K562 (cell line): Measurements from ENCODE around the gene CD226.

Source experiments
- CTCF ChIP-seq, 3 experiments: IDR thresholded peaks in 2 of 3; conservative IDR thresholded peaks in 1 of 3; 2 replicates each; pipeline ENCODE4 v1.5.1; 2011 to 2012; ENCODE audit warnings: low read length in 3 of 3, mild to moderate bottlenecking in 3 of 3, control low read depth in 2 of 3, improper control_type of control experiment in 1 of 3, inconsistent platforms in 1 of 3, low read depth in 1 of 3, mixed read lengths in 1 of 3, moderate library complexity in 1 of 3; ENCODE audit not compliant: insufficient read depth in 2 of 3
- NRF1 ChIP-seq, 2 experiments: fragments of 450-650 bp; IDR thresholded peaks in 1 of 2; conservative IDR thresholded peaks in 1 of 2; 2 replicates each; pipeline ENCODE4 v1.6.1; 2014; ENCODE audit warnings: mild to moderate bottlenecking in 2 of 2
- POLR2AphosphoS5 ChIP-seq: IDR thresholded peaks from 2 replicates; pipeline ENCODE4 v1.6.1; 2011; ENCODE audit warnings: mild to moderate bottlenecking, low read depth, low read length, moderate library complexity; ENCODE audit not compliant: control insufficient read depth, insufficient read depth
- ZFX ChIP-seq: sonication (generic); formaldehyde crosslinking; IDR thresholded peaks from 2 replicates; pipeline ENCODE4 v1.8.0; 2022; ENCODE audit warnings: mild to moderate bottlenecking, missing genetic modification reagents, moderate library complexity
- TF ChIP-seq, protein P1 (sequence below): fragments of 250-450 bp; sonication (Bioruptor Pico); IDR thresholded peaks from 2 replicates; pipeline ENCODE4 v1.8.0; 2021; ENCODE audit warnings: moderate library complexity, mild to moderate bottlenecking, inconsistent platforms
- TF ChIP-seq, protein P2 (sequence below): sonication (generic); formaldehyde crosslinking; IDR thresholded peaks from 2 replicates; pipeline ENCODE4 v1.8.1; 2022; ENCODE audit warnings: missing genetic modification reagents
- TF ChIP-seq, protein P3 (sequence below): fragments of 150-350 bp; conservative IDR thresholded peaks from 2 replicates; pipeline ENCODE4 v1.6.1; 2014; ENCODE audit warnings: low read length

- TF ChIP-seq POLR2AphosphoS5, result no peak
- TF ChIP-seq, protein P1, sequence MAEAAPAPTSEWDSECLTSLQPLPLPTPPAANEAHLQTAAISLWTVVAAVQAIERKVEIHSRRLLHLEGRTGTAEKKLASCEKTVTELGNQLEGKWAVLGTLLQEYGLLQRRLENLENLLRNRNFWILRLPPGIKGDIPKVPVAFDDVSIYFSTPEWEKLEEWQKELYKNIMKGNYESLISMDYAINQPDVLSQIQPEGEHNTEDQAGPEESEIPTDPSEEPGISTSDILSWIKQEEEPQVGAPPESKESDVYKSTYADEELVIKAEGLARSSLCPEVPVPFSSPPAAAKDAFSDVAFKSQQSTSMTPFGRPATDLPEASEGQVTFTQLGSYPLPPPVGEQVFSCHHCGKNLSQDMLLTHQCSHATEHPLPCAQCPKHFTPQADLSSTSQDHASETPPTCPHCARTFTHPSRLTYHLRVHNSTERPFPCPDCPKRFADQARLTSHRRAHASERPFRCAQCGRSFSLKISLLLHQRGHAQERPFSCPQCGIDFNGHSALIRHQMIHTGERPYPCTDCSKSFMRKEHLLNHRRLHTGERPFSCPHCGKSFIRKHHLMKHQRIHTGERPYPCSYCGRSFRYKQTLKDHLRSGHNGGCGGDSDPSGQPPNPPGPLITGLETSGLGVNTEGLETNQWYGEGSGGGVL (CRISPR knock-in tag), result no peak
- no peak for TF ChIP-seq ZFX (CRISPR knock-in tag)
- TF ChIP-seq, protein P2, sequence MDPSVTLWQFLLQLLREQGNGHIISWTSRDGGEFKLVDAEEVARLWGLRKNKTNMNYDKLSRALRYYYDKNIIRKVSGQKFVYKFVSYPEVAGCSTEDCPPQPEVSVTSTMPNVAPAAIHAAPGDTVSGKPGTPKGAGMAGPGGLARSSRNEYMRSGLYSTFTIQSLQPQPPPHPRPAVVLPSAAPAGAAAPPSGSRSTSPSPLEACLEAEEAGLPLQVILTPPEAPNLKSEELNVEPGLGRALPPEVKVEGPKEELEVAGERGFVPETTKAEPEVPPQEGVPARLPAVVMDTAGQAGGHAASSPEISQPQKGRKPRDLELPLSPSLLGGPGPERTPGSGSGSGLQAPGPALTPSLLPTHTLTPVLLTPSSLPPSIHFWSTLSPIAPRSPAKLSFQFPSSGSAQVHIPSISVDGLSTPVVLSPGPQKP (CRISPR knock-in tag), result no peak
- TF ChIP-seq, protein P3, sequence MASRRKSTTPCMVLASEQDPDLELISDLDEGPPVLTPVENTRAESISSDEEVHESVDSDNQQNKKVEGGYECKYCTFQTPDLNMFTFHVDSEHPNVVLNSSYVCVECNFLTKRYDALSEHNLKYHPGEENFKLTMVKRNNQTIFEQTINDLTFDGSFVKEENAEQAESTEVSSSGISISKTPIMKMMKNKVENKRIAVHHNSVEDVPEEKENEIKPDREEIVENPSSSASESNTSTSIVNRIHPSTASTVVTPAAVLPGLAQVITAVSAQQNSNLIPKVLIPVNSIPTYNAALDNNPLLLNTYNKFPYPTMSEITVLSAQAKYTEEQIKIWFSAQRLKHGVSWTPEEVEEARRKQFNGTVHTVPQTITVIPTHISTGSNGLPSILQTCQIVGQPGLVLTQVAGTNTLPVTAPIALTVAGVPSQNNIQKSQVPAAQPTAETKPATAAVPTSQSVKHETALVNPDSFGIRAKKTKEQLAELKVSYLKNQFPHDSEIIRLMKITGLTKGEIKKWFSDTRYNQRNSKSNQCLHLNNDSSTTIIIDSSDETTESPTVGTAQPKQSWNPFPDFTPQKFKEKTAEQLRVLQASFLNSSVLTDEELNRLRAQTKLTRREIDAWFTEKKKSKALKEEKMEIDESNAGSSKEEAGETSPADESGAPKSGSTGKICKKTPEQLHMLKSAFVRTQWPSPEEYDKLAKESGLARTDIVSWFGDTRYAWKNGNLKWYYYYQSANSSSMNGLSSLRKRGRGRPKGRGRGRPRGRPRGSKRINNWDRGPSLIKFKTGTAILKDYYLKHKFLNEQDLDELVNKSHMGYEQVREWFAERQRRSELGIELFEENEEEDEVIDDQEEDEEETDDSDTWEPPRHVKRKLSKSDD, result no peak
- TF ChIP-seq NRF1 (conservative IDR thresholded peaks at IDR 0.05 in 1 of 2, IDR thresholded peaks at IDR 0.05 in 1 of 2), result no peak
- no peak for TF ChIP-seq CTCF (IDR thresholded peaks at IDR 0.05 in 2 of 3, conservative IDR thresholded peaks at IDR 0.05 in 1 of 3; ENCODE audit: insufficient read depth in 2 of 3, low read depth in 1 of 3, low read length in 3 of 3)
Measured at GRCh38 chr18:69996951-69997798, 49.5 kb upstream of the CD226 start.
